K562 treated with DMSO at 1 percent for 12 hours (cell line): ENCODE results near the gene POGZ. TPM values are rescaled to one million over a fixed set of nuclear protein-coding genes. Genes with fewer than 3 reads are reported as not detected.

Experiments
- total RNA-seq: library from RNA; unstranded; fragments of 300-600 nt; gene quantifications from 2 replicates; pipeline ENCODE4 v1.2.3, GENCODE V29; 2022; ENCODE audit not compliant: insufficient read depth

Gene POGZ
- 7.3 and 32.4 TPM in 2 replicates for total RNA-seq

GRCh38 chr1:151459331-151460046 is at the start of gene POGZ:
Gene POGZ, minus strand, starts transcription at chr1:151459494. Its CDS starts 17,290 bp downstream, at chr1:151442204.

GRCh38 chr1:151399324-151400171 is 59.7 kb downstream of the POGZ start, which contains the start of gene PSMB4:
Gene PSMB4, plus strand, starts transcription at chr1:151399573. Its CDS starts 15 bp downstream, at chr1:151399588.

GRCh38 chr1:151372058-151372934 is 87.0 kb downstream of the POGZ start, which contains the start of gene SELENBP1:
Gene SELENBP1, minus strand, starts transcription at chr1:151372705. Its CDS starts 64 bp downstream, at chr1:151372641.

Other genes with a start within 250 kb of the POGZ start
- 300 and 354 TPM in 2 replicates for gene PSMD4, start 204.8 kb downstream of the POGZ start, total RNA-seq
- 19.6 and 35.6 TPM in 2 replicates for gene ZNF687, start 177.2 kb downstream of the POGZ start, total RNA-seq
- gene PI4KB, start 132.1 kb downstream of the POGZ start, total RNA-seq = 44.3 and 56.9 TPM in 2 replicates
- gene RFX5, start 112.2 kb downstream of the POGZ start, total RNA-seq = 8.3 and 21.0 TPM in 2 replicates
- gene SELENBP1, start 86.8 kb downstream of the POGZ start, total RNA-seq = 44.0 and 45.5 TPM in 2 replicates
- gene PSMB4, start 59.9 kb downstream of the POGZ start, total RNA-seq = 499 and 556 TPM in 2 replicates
- gene CGN, start 51.9 kb upstream of the POGZ start, total RNA-seq = not detected in 2 replicates
- 5.2 and 10.4 TPM in 2 replicates for gene TUFT1, start 80.8 kb upstream of the POGZ start, total RNA-seq
- gene SNX27, start 152.6 kb upstream of the POGZ start, total RNA-seq = 3.6 and 7.5 TPM in 2 replicates